ENCODE data around the gene CLASP2. TPM values are rescaled to one million over a fixed set of nuclear protein-coding genes. Genes with fewer than 3 reads are reported as not detected.

The CLASP2 gene
- total RNA-seq, 1 donor from 2014 or later, result 65.0 TPM

DNA sequence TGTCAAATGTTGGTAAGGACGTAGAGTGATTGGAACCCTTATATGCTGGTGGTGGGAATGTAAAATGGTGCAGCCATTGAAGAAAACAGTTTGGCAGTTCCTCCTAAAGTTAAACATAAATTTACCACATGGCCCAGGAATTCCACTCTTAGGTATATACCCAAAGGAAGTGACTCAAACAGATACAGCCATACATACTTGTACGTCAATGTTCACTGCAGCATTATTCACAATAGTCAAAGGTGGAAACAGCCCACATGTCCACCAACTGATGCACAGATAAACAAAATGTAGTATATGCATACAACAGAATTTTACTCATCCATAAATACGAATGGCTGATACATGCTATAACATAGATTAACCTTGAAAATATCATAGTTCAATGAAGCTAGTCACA lies 13.2 kb downstream of the CLASP2 start:
- Histone ChIP-seq H3K9me3 (ENCODE audit: insufficient read depth, low read depth, low read length) (peaks cover 5% of the 10 kb centered on the region), H3K36me3 (ENCODE audit: insufficient read depth, low read length) (no peaks in the 10 kb centered on the region), H3K27ac (ENCODE audit: low read depth, low read length) (no peak overlapping the region), H3K4me3 (ENCODE audit: insufficient read depth, low read depth, low read length) (no peak overlapping the region), H3K4me2 (ENCODE audit: low read length) (no peak overlapping the region), H4K20me1 (ENCODE audit: insufficient read depth, low read length) (peaks cover 9% of the 10 kb centered on the region), H3K79me2 (ENCODE audit: insufficient read depth, low read length) (peaks cover 90% of the 10 kb centered on the region), H3K27me3 (ENCODE audit: insufficient read depth, low read length) (no peaks in the 10 kb centered on the region), H3K4me1 (ENCODE audit: insufficient read depth, low read length) (no peaks in the 10 kb centered on the region), H2AFZ (ENCODE audit: low read depth, low read length) (no peak overlapping the region), H3K9ac (ENCODE audit: low read length) (no peak overlapping the region)
- TF ChIP-seq CTCF (IDR thresholded peaks at IDR 0.05; ENCODE audit: insufficient read depth, low read depth, low read length), result no peak
- no peak for TF ChIP-seq EZH2 (IDR thresholded peaks at IDR 0.05; ENCODE audit: insufficient read depth, low read length)
- Mint-ChIP-seq H3K4me3 (ENCODE audit: unreplicated experiment) (no peak overlapping the region), H3K27me3 (ENCODE audit: low read depth, unreplicated experiment) (no peaks in the 10 kb centered on the region), H3K36me3 (ENCODE audit: low read depth, unreplicated experiment) (peaks cover 2% of the 10 kb centered on the region), H3K4me1 (ENCODE audit: low read depth, unreplicated experiment) (no peaks in the 10 kb centered on the region), H3K27ac (ENCODE audit: unreplicated experiment) (no peak overlapping the region), H3K9me3 (ENCODE audit: unreplicated experiment) (peaks cover 16% of the 10 kb centered on the region)
- FAIRE-seq, result no peak
- no peak for DNase-seq (ENCODE audit: low read depth)

- Histone ChIP-seq H3K4me2 (ENCODE audit: low read length) (no peak overlapping the region), H4K20me1 (ENCODE audit: insufficient read depth, low read length) (peaks cover 4% of the 10 kb centered on the region), H3K27ac (ENCODE audit: low read depth, low read length) (no peak overlapping the region), H3K9ac (ENCODE audit: low read length) (no peak overlapping the region), H3K9me3 (ENCODE audit: insufficient read depth, low read depth, low read length) (peaks cover 5% of the 10 kb centered on the region), H3K36me3 (ENCODE audit: insufficient read depth, low read length) (no peaks in the 10 kb centered on the region), H3K79me2 (ENCODE audit: insufficient read depth, low read length) (peaks cover 64% of the 10 kb centered on the region), H3K27me3 (ENCODE audit: insufficient read depth, low read length) (no peaks in the 10 kb centered on the region), H3K4me3 (ENCODE audit: insufficient read depth, low read depth, low read length) (no peak overlapping the region), H3K4me1 (ENCODE audit: insufficient read depth, low read length) (no peaks in the 10 kb centered on the region), H2AFZ (ENCODE audit: low read depth, low read length) (no peak overlapping the region)
- DNase-seq (ENCODE audit: low read depth) (no peak), FAIRE-seq (no peak)
- Mint-ChIP-seq H3K27me3 (ENCODE audit: low read depth, unreplicated experiment) (no peaks in the 10 kb centered on the region), H3K36me3 (ENCODE audit: low read depth, unreplicated experiment) (peaks cover 8% of the 10 kb centered on the region), H3K27ac (ENCODE audit: unreplicated experiment) (no peak overlapping the region), H3K4me1 (ENCODE audit: low read depth, unreplicated experiment) (no peaks in the 10 kb centered on the region), H3K9me3 (ENCODE audit: unreplicated experiment) (peaks cover 16% of the 10 kb centered on the region), H3K4me3 (ENCODE audit: unreplicated experiment) (no peak overlapping the region)
- no peak for TF ChIP-seq EZH2 (IDR thresholded peaks at IDR 0.05; ENCODE audit: insufficient read depth, low read length)
- TF ChIP-seq CTCF (IDR thresholded peaks at IDR 0.05; ENCODE audit: insufficient read depth, low read depth, low read length), result no peak
These were observed 18.8 kb downstream of the CLASP2 start for GRCh38 chr3:33699275-33699674.

GRCh38 chr3:33694944-33695343 lies 23.1 kb downstream of the CLASP2 start:
- no peaks in the 10 kb centered on the region for H3K4me1 ChIP-seq (ENCODE audit: insufficient read depth, low read length)
- no peaks in the 10 kb centered on the region for H4K20me1 ChIP-seq (ENCODE audit: insufficient read depth, low read length)
- TF ChIP-seq EZH2 (IDR thresholded peaks at IDR 0.05; ENCODE audit: insufficient read depth, low read length) (no peak), CTCF (IDR thresholded peaks at IDR 0.05; ENCODE audit: insufficient read depth, low read depth, low read length) (no peak)
- Mint-ChIP-seq H3K36me3 (ENCODE audit: low read depth, unreplicated experiment) (peaks cover 8% of the 10 kb centered on the region), H3K4me3 (ENCODE audit: unreplicated experiment) (no peak overlapping the region), H3K4me1 (ENCODE audit: low read depth, unreplicated experiment) (no peaks in the 10 kb centered on the region), H3K27ac (ENCODE audit: unreplicated experiment) (no peak overlapping the region), H3K9me3 (ENCODE audit: unreplicated experiment) (peaks cover 3% of the 10 kb centered on the region), H3K27me3 (ENCODE audit: low read depth, unreplicated experiment) (no peaks in the 10 kb centered on the region)
- H3K27ac ChIP-seq (ENCODE audit: low read depth, low read length), result no peak overlapping the region
- FAIRE-seq (no peak), DNase-seq (ENCODE audit: low read depth) (no peak)
- no peaks in the 10 kb centered on the region for H3K27me3 ChIP-seq (ENCODE audit: insufficient read depth, low read length)
- H2AFZ ChIP-seq (ENCODE audit: low read depth, low read length), result no peak overlapping the region
- peaks cover 35% of the 10 kb centered on the region for H3K79me2 ChIP-seq (ENCODE audit: insufficient read depth, low read length)
- no peak overlapping the region for H3K4me2 ChIP-seq (ENCODE audit: low read length)
- no peak overlapping the region for H3K4me3 ChIP-seq (ENCODE audit: insufficient read depth, low read depth, low read length)
- H3K9ac ChIP-seq (ENCODE audit: low read length), result no peak overlapping the region
- no peaks in the 10 kb centered on the region for H3K36me3 ChIP-seq (ENCODE audit: insufficient read depth, low read length)
- no peaks in the 10 kb centered on the region for H3K9me3 ChIP-seq (ENCODE audit: insufficient read depth, low read depth, low read length)
